K562 (cell line): ENCODE data around the gene TMEM88. TPM values are rescaled to one million over a fixed set of nuclear protein-coding genes. Genes with fewer than 3 reads are reported as not detected.

Source experiments
- ATAC-seq: fragments of 200-7000 bp; cut with Tn5 transposase; 3 replicates; pipeline ENCODE4 v1.9.1; 2020; ENCODE audit warnings: moderate library complexity
- BruUV-seq: library from RNA; stranded (reverse); fragments of 400-500 nt; replicated peaks from 2 replicates; lab custom pipeline; 2021; lab: Mats Ljungman, UMichigan
- CTCF ChIA-PET: fragments of 300-600 bp; formaldehyde crosslinking; extraction: SDS; loops from one replicate; lab custom pipeline; 2021; ENCODE audit warnings: low intra/inter-chr PET ratio; lab: Yijun Ruan, JAX
- POLR2A ChIA-PET: fragments of 300-600, 350-650 bp; sonication (Branson Sonifier 250); formaldehyde crosslinking; extraction: SDS; loops from one replicate; lab custom pipeline; 2021; ENCODE audit warnings: antibody characterized with exemption, inconsistent platforms; lab: Yijun Ruan, JAX
- DNase-seq, 4 experiments: peaks; one replicate each; pipeline versions ENCODE4 v3.0.0 to v3.0.0-alpha.2; 2011 to 2018; ENCODE audit warnings: low spot score in 3 of 4, mixed read lengths in 3 of 4; ENCODE audit errors: extremely low read depth in 1 of 4
- FAIRE-seq: peaks from 2 replicates; lab custom pipeline; 2011; peaks lifted over from hg19 to GRCh38; lab: Jason Lieb, UNC
- H2AFZ ChIP-seq: 2 replicates; pipeline ENCODE4 v1.6.0; 2011; ENCODE audit warnings: low read depth, low read length, control low read depth, inconsistent platforms
- H3K27ac ChIP-seq: fragments of 200-600 bp; 3 replicates; pipeline ENCODE4 v1.8.0; 2011; ENCODE audit warnings: low read depth, mild to moderate bottlenecking, control low read depth, inconsistent platforms, low read length, moderate library complexity, mixed read lengths; ENCODE audit errors: extremely low read depth
- H3K27me3 ChIP-seq, 2 experiments: fragments of 300-600 bp in 1 of 2; 2 replicates in 1 of 2; 3 replicates in 1 of 2; pipeline versions ENCODE4 v1.6.0 to v1.8.0; 2011; ENCODE audit warnings: inconsistent platforms in 2 of 2, low read length in 2 of 2, mild to moderate bottlenecking in 1 of 2, mixed read lengths in 1 of 2, moderate library complexity in 1 of 2; ENCODE audit not compliant: control insufficient read depth in 2 of 2, insufficient read depth in 2 of 2
- H3K36me3 ChIP-seq: fragments of 300-600 bp; 3 replicates; pipeline ENCODE4 v1.8.0; 2011; ENCODE audit warnings: mild to moderate bottlenecking, low read length, inconsistent platforms; ENCODE audit not compliant: control insufficient read depth, insufficient read depth
- H3K4me1 ChIP-seq, 2 experiments: fragments of 200-600 bp in 1 of 2; replicated peaks in 1 of 2; 2 replicates in 1 of 2; 3 replicates in 1 of 2; pipeline versions ENCODE4 v1.5.1 to v1.8.0; 2011; ENCODE audit warnings: inconsistent platforms in 2 of 2, low read length in 2 of 2, mild to moderate bottlenecking in 1 of 2, mixed read lengths in 1 of 2, moderate library complexity in 1 of 2; ENCODE audit not compliant: control insufficient read depth in 2 of 2, insufficient read depth in 2 of 2
- H3K4me2 ChIP-seq: 2 replicates; pipeline ENCODE4 v1.6.1; 2011; ENCODE audit warnings: low read length, control low read depth, inconsistent platforms, mixed read lengths; ENCODE audit not compliant: insufficient read depth
- H3K4me3 ChIP-seq: fragments of 200-600 bp; sonication (generic), shearing (Covaris generic); 2 replicates; pipeline ENCODE4 v1.5.1; 2016; ENCODE audit warnings: control low read depth, inconsistent platforms
- H3K79me2 ChIP-seq: fragments of 200-600 bp; 3 replicates; pipeline ENCODE4 v1.8.0; 2011; ENCODE audit warnings: low read length, inconsistent platforms; ENCODE audit not compliant: control insufficient read depth, insufficient read depth
- H3K9ac ChIP-seq, 2 experiments: 2 replicates each; pipeline versions ENCODE4 v1.6.0 to v1.6.1; 2011; ENCODE audit warnings: low read depth in 2 of 2, low read length in 2 of 2, control low read depth in 1 of 2, inconsistent platforms in 1 of 2, mild to moderate bottlenecking in 1 of 2, mixed read lengths in 1 of 2; ENCODE audit not compliant: insufficient read depth in 1 of 2
- H3K9me1 ChIP-seq: one replicate; pipeline ENCODE4 v1.6.0; 2011; ENCODE audit warnings: inconsistent platforms, mild to moderate bottlenecking, low read length, moderate library complexity; ENCODE audit not compliant: control insufficient read depth, insufficient read depth
- H3K9me3 ChIP-seq: replicated peaks from 2 replicates; pipeline ENCODE4 v1.5.1; 2011; ENCODE audit warnings: low read depth, low read length, inconsistent platforms; ENCODE audit not compliant: control insufficient read depth, insufficient read depth
- H4K20me1 ChIP-seq: replicated peaks from 2 replicates; pipeline ENCODE4 v1.6.1; 2011; ENCODE audit warnings: low read length, inconsistent platforms, mixed read lengths; ENCODE audit not compliant: control insufficient read depth, insufficient read depth
- ARID4B ChIP-seq: sonication (generic); formaldehyde crosslinking; IDR thresholded peaks from 2 replicates; pipeline ENCODE4 v1.8.0; 2022; ENCODE audit warnings: mild to moderate bottlenecking, missing genetic modification reagents
- MCM3 ChIP-seq: fragments of 450-650 bp; IDR thresholded peaks from 2 replicates; pipeline ENCODE4 v1.6.1; 2016
- SOX6 ChIP-seq: fragments of 450-650 bp; IDR thresholded peaks from 2 replicates; pipeline ENCODE4 v1.6.1; 2014; ENCODE audit warnings: mild to moderate bottlenecking
- ZNF146 ChIP-seq: IDR thresholded peaks from one replicate; pipeline ENCODE4 v1.6.1; 2018; ENCODE audit warnings: missing compliant biosample characterization; ENCODE audit not compliant: unreplicated experiment
- WGBS: fragments of 100-300 bp; shearing (Covaris generic); methylation state at CpG from one replicate; pipeline ENCODE4 v1.1.6; 2016; ENCODE audit warnings: low coverage, mixed read lengths; ENCODE audit not compliant: insufficient coverage; ENCODE audit errors: missing lambda C conversion rate; 5-methylcytosine and 5-hydroxymethylcytosine counted together
- in situ Hi-C: fragments of 300-500 bp; cut with MboI; formaldehyde crosslinking; loops from 4 replicates; pipeline ENCODE4 v1.15.0; 2018; ENCODE audit warnings: inconsistent platforms, mixed read lengths
- intact Hi-C: fragments of 100-400 bp; cut with micrococcal nuclease; formaldehyde crosslinking; loops from 2 replicates; pipeline ENCODE4 v1.14.2; 2022
- polyA plus RNA-seq, 8 experiments: library from polyadenylated mRNA; depleted of rRNA in 4 of 8; stranded (reverse) in 5 of 8; unstranded in 3 of 8; fragments of >200 nt; fragmentation: Nextera tagmentation in 2 of 8; fragmentation: Illumina TruSeq in 1 of 8; extraction: Ambion mirVana in 2 of 8; extraction: Trizol in 1 of 8; gene quantifications; 2 replicates each; pipeline versions ENCODE4 v1.2.1 to v1.2.3, GENCODE V29; 2011 to 2014; ENCODE audit warnings: inconsistent platforms in 1 of 8, missing spikeins in 1 of 8
- total RNA-seq, 7 experiments: library from RNA; depleted of rRNA in 6 of 7; stranded (reverse); fragments of >200 nt in 6 of 7; fragmentation: Illumina TruSeq in 2 of 7; extraction: Trizol in 2 of 7; gene quantifications; 2 replicates each; pipeline versions ENCODE4 v1.2.1 to v1.2.3, GENCODE V29; 2011 to 2021; ENCODE audit warnings: low replicate concordance in 1 of 7
- TF ChIP-seq, protein P1 (sequence below): fragments of 150-350 bp; IDR thresholded peaks from 2 replicates; pipeline ENCODE4 v1.6.1; 2014; ENCODE audit warnings: low read depth, mild to moderate bottlenecking, low read length, borderline replicate concordance

TMEM88 gene
- total and polyA plus RNA-seq, 9 of the 15 experiments (the other 6 are each of a cell fraction or from before 2014, with no cell fraction given): 0.10 to 1.4 (median 0.36) TPM; not detected in 3

DNA sequence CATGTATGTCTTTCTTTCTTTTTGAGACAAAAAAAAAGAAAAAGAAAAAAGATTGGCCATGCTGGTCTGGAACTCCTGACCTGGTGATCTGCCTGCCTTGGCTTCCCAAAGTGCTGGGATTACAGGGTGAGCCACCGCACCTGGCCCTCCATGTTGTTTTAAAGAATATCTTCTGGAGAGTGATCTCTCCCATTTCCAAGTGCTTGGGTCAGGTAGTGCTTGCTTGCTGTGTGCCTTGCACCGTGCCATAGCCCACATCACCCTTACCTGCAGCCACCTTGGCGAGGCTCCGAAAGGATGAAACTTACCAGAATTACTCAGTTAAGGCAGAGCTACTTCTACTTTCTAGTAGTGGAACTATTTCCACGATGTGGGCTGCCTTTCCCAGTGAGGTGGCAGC, 39.9 kb upstream of the TMEM88 start:
- Histone ChIP-seq H3K4me2 (no peak overlapping the region), H3K9ac (no peak overlapping the region), H3K27me3 (peaks cover 15 to 44% of the 10 kb centered on the region in 2 experiments), H3K9me3 (no peaks in the 10 kb centered on the region), H3K9me1 (no peaks in the 10 kb centered on the region), H3K4me1 (no peaks in the 10 kb centered on the region; a peak in 1 of 5 replicates), H3K79me2 (no peaks in the 10 kb centered on the region), H3K27ac (no peak overlapping the region), H3K36me3 (no peaks in the 10 kb centered on the region)
- ATAC-seq (no peak), FAIRE-seq (no peak), DNase-seq (no peak)
- ChIA-PET POLR2A (no interaction called here), CTCF (no interaction called here)
- in situ Hi-C loops: no loop called here
- TF ChIP-seq, protein P1, sequence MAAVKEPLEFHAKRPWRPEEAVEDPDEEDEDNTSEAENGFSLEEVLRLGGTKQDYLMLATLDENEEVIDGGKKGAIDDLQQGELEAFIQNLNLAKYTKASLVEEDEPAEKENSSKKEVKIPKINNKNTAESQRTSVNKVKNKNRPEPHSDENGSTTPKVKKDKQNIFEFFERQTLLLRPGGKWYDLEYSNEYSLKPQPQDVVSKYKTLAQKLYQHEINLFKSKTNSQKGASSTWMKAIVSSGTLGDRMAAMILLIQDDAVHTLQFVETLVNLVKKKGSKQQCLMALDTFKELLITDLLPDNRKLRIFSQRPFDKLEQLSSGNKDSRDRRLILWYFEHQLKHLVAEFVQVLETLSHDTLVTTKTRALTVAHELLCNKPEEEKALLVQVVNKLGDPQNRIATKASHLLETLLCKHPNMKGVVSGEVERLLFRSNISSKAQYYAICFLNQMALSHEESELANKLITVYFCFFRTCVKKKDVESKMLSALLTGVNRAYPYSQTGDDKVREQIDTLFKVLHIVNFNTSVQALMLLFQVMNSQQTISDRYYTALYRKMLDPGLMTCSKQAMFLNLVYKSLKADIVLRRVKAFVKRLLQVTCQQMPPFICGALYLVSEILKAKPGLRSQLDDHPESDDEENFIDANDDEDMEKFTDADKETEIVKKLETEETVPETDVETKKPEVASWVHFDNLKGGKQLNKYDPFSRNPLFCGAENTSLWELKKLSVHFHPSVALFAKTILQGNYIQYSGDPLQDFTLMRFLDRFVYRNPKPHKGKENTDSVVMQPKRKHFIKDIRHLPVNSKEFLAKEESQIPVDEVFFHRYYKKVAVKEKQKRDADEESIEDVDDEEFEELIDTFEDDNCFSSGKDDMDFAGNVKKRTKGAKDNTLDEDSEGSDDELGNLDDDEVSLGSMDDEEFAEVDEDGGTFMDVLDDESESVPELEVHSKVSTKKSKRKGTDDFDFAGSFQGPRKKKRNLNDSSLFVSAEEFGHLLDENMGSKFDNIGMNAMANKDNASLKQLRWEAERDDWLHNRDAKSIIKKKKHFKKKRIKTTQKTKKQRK: no peak
- TF ChIP-seq ARID4B (CRISPR knock-in tag) (no peak), ZNF146 (CRISPR knock-in tag) (no peak), SOX6 (no peak), MCM3 (no peak)
- TF ChIP-seq, all 486 proteins: peak for 0
- Histone ChIP-seq H4K20me1 (no peaks in the 10 kb centered on the region; the same call in 1 of the 2 replicates), H2AFZ (no peak overlapping the region), H3K4me3 (no peak overlapping the region)
- BruUV-seq: no TSS peak
- intact Hi-C loops: no loop called here
- 15% methylated on average over 5 of the region's 5 CpGs for WGBS
